ENCODE measurements around the gene TEX44. TPM values are rescaled to one million over a fixed set of nuclear protein-coding genes. Genes with fewer than 3 reads are reported as not detected.

TEX44 gene
- total RNA-seq, 1 donor from 2014 or later, result not detected

DNA sequence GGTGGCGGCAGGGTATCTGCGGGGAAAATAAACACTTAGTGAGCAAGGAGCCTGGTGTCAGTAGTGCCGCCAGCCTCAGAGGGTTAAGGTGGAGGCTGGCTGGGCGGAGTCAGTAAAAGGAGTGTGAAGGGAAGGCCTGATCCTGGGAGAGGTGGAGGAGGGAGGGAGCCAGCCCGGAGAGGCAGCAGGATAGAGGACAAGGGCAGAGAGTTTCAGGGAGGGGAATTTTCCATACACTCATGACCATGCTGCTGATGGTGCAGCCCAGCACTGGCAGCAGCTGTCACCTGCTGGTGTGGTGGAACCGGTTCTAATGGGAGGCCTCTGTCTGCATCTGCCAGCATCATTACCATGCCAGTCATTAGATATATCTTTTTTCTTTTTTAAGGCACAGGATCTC, 2.0 kb upstream of the TEX44 start:
- H3K4me3 ChIP-seq, result no peak overlapping the region
- H3K9me3 ChIP-seq, result no peaks in the 10 kb centered on the region
- DNase-seq (no peak), ATAC-seq (no peak)
- no peaks in the 10 kb centered on the region for H3K27me3 ChIP-seq
- intact Hi-C loops (cut with DNase I), result no loop called here
- no peaks in the 10 kb centered on the region for H3K36me3 ChIP-seq
- TF ChIP-seq, protein P1, sequence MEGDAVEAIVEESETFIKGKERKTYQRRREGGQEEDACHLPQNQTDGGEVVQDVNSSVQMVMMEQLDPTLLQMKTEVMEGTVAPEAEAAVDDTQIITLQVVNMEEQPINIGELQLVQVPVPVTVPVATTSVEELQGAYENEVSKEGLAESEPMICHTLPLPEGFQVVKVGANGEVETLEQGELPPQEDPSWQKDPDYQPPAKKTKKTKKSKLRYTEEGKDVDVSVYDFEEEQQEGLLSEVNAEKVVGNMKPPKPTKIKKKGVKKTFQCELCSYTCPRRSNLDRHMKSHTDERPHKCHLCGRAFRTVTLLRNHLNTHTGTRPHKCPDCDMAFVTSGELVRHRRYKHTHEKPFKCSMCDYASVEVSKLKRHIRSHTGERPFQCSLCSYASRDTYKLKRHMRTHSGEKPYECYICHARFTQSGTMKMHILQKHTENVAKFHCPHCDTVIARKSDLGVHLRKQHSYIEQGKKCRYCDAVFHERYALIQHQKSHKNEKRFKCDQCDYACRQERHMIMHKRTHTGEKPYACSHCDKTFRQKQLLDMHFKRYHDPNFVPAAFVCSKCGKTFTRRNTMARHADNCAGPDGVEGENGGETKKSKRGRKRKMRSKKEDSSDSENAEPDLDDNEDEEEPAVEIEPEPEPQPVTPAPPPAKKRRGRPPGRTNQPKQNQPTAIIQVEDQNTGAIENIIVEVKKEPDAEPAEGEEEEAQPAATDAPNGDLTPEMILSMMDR (IDR thresholded peaks at IDR 0.05), result no peak
- no peaks in the 10 kb centered on the region for H3K4me1 ChIP-seq
- no peak overlapping the region for H3K27ac ChIP-seq

DNA sequence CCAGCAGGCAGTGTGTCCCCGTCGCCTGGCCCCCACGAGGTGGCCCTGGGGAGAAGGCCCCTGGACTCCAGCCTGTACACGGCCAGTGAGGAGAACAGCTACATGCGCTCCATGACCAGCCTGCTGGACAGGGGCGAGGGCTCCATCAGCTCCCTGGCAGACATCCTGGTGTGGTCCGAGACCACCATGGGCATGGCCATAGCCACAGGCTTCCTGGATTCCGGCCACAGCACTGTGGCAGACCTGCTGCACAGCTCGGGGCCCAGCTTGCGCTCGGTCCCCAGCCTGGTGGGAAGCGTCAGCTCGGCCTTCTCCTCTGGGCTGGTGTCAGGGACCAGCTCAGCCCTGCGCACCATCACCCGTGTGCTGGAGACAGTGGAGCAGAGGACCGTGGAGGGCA, 1.0 kb downstream of the TEX44 start:
- no peaks in the 10 kb centered on the region for H3K27me3 ChIP-seq
- H3K4me1 ChIP-seq, result no peaks in the 10 kb centered on the region
- TF ChIP-seq, protein P1 (IDR thresholded peaks at IDR 0.05), result no peak
- H3K9me3 ChIP-seq, result no peaks in the 10 kb centered on the region
- intact Hi-C loops (cut with DNase I), result no loop called here
- H3K36me3 ChIP-seq, result no peaks in the 10 kb centered on the region
- H3K27ac ChIP-seq, result no peak overlapping the region
- DNase-seq, result no peak
- no peak overlapping the region for H3K4me3 ChIP-seq
- ATAC-seq, result no peak

DNA sequence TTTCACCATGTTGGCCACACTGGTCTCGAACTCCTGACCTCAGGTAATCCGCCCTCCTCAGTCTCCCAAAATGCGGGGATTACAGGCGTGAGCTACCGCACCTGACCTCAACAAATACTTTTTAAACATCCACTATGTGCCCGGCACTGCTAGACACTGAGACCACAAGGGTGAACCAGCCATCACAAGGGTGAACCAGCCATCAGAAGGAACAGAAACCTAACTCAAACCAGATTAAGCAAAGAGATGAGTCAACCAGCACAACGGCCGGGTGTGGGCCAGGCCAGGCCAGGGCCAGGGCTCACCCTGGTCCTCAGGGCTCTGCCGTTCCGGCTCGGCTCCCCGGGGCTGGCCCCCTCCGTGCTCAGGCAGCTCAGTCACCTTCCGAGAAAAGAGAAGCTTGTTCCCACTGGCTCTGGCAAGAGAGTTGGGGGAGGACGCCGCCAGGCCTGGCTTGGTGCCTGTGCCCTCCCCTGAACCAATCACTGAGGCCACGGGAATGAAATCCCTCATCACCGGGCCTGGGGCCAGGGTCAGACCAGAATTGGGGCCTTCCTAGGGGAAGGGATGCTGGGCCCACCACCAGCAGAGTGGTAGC, 4.4 kb downstream of the TEX44 start:
- H3K9me3 ChIP-seq, result no peaks in the 10 kb centered on the region
- H3K36me3 ChIP-seq, result no peaks in the 10 kb centered on the region
- H3K27ac ChIP-seq, result no peak overlapping the region
- DNase-seq (peak; percentile 70), ATAC-seq (peak; percentile 69)
- no peak overlapping the region for H3K4me3 ChIP-seq
- intact Hi-C loops (cut with DNase I), result no loop called here
- H3K4me1 ChIP-seq, result no peaks in the 10 kb centered on the region
- TF ChIP-seq, protein P1 (IDR thresholded peaks at IDR 0.05), result no peak
- H3K27me3 ChIP-seq, result no peaks in the 10 kb centered on the region

DNA sequence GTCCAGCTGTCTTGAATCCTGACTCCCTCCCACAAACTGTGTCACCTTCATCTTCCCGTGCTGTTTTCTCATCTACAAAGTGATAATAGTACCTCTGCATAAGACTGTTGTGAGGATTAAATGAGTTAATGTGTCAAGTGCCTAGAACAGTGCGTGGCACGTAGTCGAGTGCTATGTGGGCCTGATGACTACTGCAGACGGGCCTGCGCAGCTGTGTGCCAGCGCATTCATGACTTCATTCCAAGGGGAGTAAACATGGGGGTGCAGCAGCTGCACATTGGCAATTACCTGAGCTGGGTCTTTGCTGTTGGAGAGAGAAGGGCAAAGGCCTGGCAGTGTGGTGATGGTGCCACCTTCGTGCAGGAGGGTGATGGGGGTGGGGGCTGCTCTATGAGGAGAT, 5.0 kb downstream of the TEX44 start:
- H3K4me3 ChIP-seq, result no peak overlapping the region
- intact Hi-C loops (cut with DNase I), result no loop called here
- H3K9me3 ChIP-seq, result no peaks in the 10 kb centered on the region
- no peaks in the 10 kb centered on the region for H3K27me3 ChIP-seq
- ATAC-seq (no peak), DNase-seq (no peak)
- H3K36me3 ChIP-seq, result no peaks in the 10 kb centered on the region
- H3K27ac ChIP-seq, result no peak overlapping the region
- H3K4me1 ChIP-seq, result no peaks in the 10 kb centered on the region
- TF ChIP-seq, protein P1 (IDR thresholded peaks at IDR 0.05), result no peak

DNA sequence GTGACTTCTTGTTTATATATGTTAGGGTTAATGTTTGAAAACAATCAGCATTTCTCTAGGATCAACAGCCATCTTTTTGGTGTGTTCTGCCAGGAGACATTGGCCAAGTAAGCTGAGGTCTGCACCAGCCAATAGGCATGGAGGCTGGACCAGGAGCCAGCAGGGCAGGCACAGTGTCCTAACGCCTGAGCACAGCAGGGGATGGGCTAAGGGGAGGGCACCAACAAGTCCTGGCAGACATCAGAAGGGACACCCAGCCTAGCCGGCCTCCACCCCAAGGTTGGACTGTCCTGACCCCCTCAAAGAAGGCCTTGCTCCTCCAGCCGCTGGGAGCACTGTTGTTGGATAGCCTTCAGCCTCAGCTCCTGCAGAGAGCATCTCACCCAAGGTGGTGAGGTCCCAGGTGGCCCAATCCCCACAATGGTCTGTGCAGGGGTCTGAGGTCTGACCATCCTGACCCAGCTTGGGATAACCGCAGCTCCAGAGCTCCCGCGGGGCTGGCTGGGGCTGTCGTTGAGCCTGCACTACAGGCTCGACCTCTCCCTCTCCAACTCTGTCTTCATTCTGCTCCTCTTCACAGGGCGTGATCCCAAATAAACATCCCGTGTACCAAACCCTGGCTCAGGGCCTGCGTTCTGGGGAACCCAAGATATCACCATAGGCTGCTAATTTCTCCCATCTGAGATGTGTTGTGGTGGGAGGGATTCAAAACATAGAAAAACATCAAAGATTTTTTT, 8.1 kb downstream of the TEX44 start:
- intact Hi-C loops (cut with DNase I), result no loop called here
- no peak overlapping the region for H3K27ac ChIP-seq

More for the DNA sequence above, 8.1 kb downstream of the TEX44 start:
- H3K27me3 ChIP-seq, result no peaks in the 10 kb centered on the region
- H3K9me3 ChIP-seq, result no peaks in the 10 kb centered on the region
- no peaks in the 10 kb centered on the region for H3K36me3 ChIP-seq
- TF ChIP-seq, protein P1 (IDR thresholded peaks at IDR 0.05), result no peak
- peaks cover 15% of the 10 kb centered on the region for H3K4me1 ChIP-seq
- no peak overlapping the region for H3K4me3 ChIP-seq
- ATAC-seq (no peak), DNase-seq (no peak)
